HepG2 (cell line): ENCODE measurements around the gene TRMT112. TPM values are rescaled to one million over a fixed set of nuclear protein-coding genes. Genes with fewer than 3 reads are reported as not detected.

Source experiments
- BRCA1 ChIP-seq: sonication (generic); formaldehyde crosslinking; IDR thresholded peaks from 2 replicates; pipeline ENCODE4 v1.4.0; 2020; ENCODE audit warnings: missing genetic modification reagents
- CHCHD3 ChIP-seq: sonication (generic); formaldehyde crosslinking; IDR thresholded peaks from 2 replicates; pipeline ENCODE4 v1.8.0; 2022; ENCODE audit warnings: mild to moderate bottlenecking, missing genetic modification reagents, moderate library complexity
- FOXK1 ChIP-seq: sonication (generic); formaldehyde crosslinking; IDR thresholded peaks from 2 replicates; pipeline ENCODE4 v1.4.0; 2020; ENCODE audit warnings: low read depth, missing genetic modification reagents, borderline replicate concordance
- HNRNPK ChIP-seq: fragments of 200-400 bp; formaldehyde crosslinking; IDR thresholded peaks from 2 replicates; pipeline ENCODE4 v1.6.1; 2018; ENCODE audit warnings: low read length, low read depth, moderate library complexity, mild to moderate bottlenecking; ENCODE audit not compliant: poor library complexity, severe bottlenecking
- KDM5B ChIP-seq: sonication (generic); formaldehyde crosslinking; IDR thresholded peaks from 2 replicates; pipeline ENCODE4 v1.4.0; 2020; ENCODE audit warnings: missing genetic modification reagents, mild to moderate bottlenecking, borderline replicate concordance
- MBNL3 ChIP-seq: fragments of 250-450 bp; sonication (Bioruptor Pico); conservative IDR thresholded peaks from 2 replicates; pipeline ENCODE4 v1.8.0; 2022; ENCODE audit warnings: mild to moderate bottlenecking, inconsistent platforms
- PHF8 ChIP-seq: sonication (generic); formaldehyde crosslinking; IDR thresholded peaks from 2 replicates; pipeline ENCODE4 v1.5.0; 2020; ENCODE audit warnings: missing genetic modification reagents
- SIX1 ChIP-seq: sonication (generic); formaldehyde crosslinking; IDR thresholded peaks from 2 replicates; pipeline ENCODE4 v1.4.0; 2020; ENCODE audit warnings: missing genetic modification reagents, borderline replicate concordance
- SP140L ChIP-seq: sonication (generic); formaldehyde crosslinking; IDR thresholded peaks from 2 replicates; pipeline ENCODE4 v1.4.0; 2020; ENCODE audit warnings: missing genetic modification reagents, borderline replicate concordance
- STAG1 ChIP-seq: sonication (generic); formaldehyde crosslinking; IDR thresholded peaks from 2 replicates; pipeline ENCODE4 v1.4.0; 2020; ENCODE audit warnings: missing genetic modification reagents
- ZNF34 ChIP-seq: sonication (generic); formaldehyde crosslinking; IDR thresholded peaks from 2 replicates; pipeline ENCODE4 v1.4.0; 2020; ENCODE audit warnings: mild to moderate bottlenecking, missing genetic modification reagents, borderline replicate concordance
- ZNF644 ChIP-seq: IDR thresholded peaks from 2 replicates; pipeline ENCODE4 v1.6.1; 2016; ENCODE audit warnings: low read depth
- polyA plus RNA-seq, 8 experiments: library from polyadenylated mRNA; depleted of rRNA in 3 of 8; stranded (reverse) in 7 of 8; unstranded in 1 of 8; fragments of >200 nt; fragmentation: Illumina TruSeq in 4 of 8; extraction: Trizol in 4 of 8; gene quantifications; 2 replicates each; pipeline versions ENCODE4 v1.2.1 to v1.2.3, GENCODE V29; 2011 to 2016; ENCODE audit warnings: low read depth in 4 of 8, missing spikeins in 1 of 8, mixed read lengths in 1 of 8; ENCODE audit not compliant: insufficient read depth in 1 of 8
- total RNA-seq, 5 experiments: library from RNA; depleted of rRNA; stranded (reverse); fragments of >200 nt; fragmentation: Illumina TruSeq; extraction: Trizol; gene quantifications; 2 replicates each; pipeline ENCODE4 v1.2.3, GENCODE V29; 2016; ENCODE audit warnings: low read depth in 1 of 5
- TF ChIP-seq, protein P1 (sequence below): sonication (generic); formaldehyde crosslinking; IDR thresholded peaks from 2 replicates; pipeline ENCODE4 v1.4.0; 2020; ENCODE audit warnings: low read depth, missing genetic modification reagents
- TF ChIP-seq, protein P2 (sequence below): sonication (generic); formaldehyde crosslinking; IDR thresholded peaks from 2 replicates; pipeline ENCODE4 v1.4.0; 2020; ENCODE audit warnings: missing genetic modification reagents, mild to moderate bottlenecking, borderline replicate concordance
- TF ChIP-seq, protein P3 (sequence below): sonication (generic); formaldehyde crosslinking; IDR thresholded peaks from 2 replicates; pipeline ENCODE4 v1.4.0; 2020; ENCODE audit warnings: missing genetic modification reagents, borderline replicate concordance
- TF ChIP-seq, protein P4 (sequence below): sonication (generic); formaldehyde crosslinking; IDR thresholded peaks from 2 replicates; pipeline ENCODE4 v1.8.0; 2023; ENCODE audit warnings: mild to moderate bottlenecking, missing genetic modification reagents
- TF ChIP-seq, protein P5 (sequence below): sonication (generic); formaldehyde crosslinking; IDR thresholded peaks from 2 replicates; pipeline ENCODE4 v1.8.0; 2022; ENCODE audit warnings: missing genetic modification reagents, mild to moderate bottlenecking, inconsistent platforms, borderline replicate concordance

The TRMT112 gene
- total and polyA plus RNA-seq, 2 of the 13 experiments (the other 11 are each of a cell fraction or from before 2014, with no cell fraction given), result 186 to 409 TPM

DNA sequence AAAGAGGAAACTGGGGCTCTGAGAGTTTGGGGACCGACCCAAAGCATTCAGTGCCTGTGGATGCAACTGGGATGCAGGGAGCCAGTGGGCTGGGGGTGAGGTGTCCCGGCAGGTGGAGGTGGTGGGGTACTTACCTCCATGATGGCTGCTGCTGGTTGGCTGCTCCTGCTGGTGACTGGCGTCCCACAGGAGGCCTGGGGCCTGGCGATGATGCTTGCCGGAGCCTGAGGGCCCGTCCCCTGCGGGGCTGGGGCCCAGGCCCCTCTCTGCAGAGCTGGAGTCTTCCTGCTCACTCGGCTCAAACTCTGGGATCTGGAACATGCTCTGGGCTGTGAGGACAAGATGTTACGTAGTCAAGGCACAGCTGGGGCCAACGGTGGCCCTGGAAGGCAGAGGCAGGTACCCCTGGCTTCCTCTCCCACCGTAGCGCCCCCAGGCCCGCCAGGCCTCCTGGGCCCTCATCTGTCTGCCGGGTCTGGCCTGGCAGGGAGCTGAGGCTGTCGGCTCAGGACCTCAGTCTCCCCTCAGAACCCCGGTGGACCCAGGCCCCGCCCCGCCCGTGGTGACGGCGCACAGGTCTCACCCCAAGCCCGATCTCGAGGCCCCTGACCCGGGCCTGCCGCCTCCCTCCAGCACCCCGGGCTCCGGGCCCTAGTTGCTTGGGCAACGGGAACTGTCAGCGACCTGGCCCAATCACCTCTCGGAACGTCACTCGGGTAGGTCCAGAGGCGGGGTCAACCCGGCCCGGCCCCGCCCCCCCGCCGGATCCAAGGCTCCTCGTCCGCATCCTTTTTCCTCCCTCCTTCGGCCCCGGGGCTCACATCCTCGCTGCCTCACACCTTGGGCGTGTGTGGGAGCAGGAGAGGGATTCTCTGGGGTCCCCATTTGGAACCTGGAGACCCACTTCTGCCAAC is 33.1 kb downstream of the TRMT112 start, which contains the start of gene BAD (continued):
- TF ChIP-seq CHCHD3 (CRISPR knock-in tag), result 0 out of 2 replicates have a peak, but pooled peaks have one; percentile 32
- TF ChIP-seq PHF8 (CRISPR knock-in tag), result peak; percentile 55
- TF ChIP-seq, protein P1, sequence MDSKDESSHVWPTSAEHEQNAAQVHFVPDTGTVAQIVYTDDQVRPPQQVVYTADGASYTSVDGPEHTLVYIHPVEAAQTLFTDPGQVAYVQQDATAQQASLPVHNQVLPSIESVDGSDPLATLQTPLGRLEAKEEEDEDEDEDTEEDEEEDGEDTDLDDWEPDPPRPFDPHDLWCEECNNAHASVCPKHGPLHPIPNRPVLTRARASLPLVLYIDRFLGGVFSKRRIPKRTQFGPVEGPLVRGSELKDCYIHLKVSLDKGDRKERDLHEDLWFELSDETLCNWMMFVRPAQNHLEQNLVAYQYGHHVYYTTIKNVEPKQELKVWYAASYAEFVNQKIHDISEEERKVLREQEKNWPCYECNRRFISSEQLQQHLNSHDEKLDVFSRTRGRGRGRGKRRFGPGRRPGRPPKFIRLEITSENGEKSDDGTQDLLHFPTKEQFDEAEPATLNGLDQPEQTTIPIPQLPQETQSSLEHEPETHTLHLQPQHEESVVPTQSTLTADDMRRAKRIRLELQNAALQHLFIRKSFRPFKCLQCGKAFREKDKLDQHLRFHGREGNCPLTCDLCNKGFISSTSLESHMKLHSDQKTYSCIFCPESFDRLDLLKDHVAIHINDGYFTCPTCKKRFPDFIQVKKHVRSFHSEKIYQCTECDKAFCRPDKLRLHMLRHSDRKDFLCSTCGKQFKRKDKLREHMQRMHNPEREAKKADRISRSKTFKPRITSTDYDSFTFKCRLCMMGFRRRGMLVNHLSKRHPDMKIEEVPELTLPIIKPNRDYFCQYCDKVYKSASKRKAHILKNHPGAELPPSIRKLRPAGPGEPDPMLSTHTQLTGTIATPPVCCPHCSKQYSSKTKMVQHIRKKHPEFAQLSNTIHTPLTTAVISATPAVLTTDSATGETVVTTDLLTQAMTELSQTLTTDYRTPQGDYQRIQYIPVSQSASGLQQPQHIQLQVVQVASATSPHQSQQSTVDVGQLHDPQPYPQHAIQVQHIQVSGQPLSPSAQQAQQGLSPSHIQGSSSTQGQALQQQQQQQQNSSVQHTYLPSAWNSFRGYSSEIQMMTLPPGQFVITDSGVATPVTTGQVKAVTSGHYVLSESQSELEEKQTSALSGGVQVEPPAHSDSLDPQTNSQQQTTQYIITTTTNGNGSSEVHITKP (CRISPR knock-in tag), result no peak
- TF ChIP-seq, protein P2, sequence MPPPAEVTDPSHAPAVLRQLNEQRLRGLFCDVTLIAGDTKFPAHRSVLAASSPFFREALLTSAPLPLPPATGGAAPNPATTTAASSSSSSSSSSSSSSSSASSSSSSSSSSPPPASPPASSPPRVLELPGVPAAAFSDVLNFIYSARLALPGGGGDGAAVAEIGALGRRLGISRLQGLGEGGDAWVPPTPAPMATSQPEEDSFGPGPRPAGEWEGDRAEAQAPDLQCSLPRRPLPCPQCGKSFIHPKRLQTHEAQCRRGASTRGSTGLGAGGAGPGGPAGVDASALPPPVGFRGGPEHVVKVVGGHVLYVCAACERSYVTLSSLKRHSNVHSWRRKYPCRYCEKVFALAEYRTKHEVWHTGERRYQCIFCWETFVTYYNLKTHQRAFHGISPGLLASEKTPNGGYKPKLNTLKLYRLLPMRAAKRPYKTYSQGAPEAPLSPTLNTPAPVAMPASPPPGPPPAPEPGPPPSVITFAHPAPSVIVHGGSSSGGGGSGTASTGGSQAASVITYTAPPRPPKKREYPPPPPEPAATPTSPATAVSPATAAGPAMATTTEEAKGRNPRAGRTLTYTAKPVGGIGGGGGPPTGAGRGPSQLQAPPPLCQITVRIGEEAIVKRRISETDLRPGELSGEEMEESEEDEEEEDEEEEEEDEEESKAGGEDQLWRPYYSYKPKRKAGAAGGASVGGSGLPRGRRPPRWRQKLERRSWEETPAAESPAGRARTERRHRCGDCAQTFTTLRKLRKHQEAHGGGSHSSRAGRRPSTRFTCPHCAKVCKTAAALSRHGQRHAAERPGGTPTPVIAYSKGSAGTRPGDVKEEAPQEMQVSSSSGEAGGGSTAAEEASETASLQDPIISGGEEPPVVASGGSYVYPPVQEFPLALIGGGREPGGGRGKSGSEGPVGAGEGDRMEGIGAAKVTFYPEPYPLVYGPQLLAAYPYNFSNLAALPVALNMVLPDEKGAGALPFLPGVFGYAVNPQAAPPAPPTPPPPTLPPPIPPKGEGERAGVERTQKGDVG, result 0 out of 2 replicates have a peak, but pooled peaks have one; percentile 43
- TF ChIP-seq, protein P3, sequence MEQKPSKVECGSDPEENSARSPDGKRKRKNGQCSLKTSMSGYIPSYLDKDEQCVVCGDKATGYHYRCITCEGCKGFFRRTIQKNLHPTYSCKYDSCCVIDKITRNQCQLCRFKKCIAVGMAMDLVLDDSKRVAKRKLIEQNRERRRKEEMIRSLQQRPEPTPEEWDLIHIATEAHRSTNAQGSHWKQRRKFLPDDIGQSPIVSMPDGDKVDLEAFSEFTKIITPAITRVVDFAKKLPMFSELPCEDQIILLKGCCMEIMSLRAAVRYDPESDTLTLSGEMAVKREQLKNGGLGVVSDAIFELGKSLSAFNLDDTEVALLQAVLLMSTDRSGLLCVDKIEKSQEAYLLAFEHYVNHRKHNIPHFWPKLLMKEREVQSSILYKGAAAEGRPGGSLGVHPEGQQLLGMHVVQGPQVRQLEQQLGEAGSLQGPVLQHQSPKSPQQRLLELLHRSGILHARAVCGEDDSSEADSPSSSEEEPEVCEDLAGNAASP, result no peak
- no peak for TF ChIP-seq HNRNPK
- TF ChIP-seq, protein P4, sequence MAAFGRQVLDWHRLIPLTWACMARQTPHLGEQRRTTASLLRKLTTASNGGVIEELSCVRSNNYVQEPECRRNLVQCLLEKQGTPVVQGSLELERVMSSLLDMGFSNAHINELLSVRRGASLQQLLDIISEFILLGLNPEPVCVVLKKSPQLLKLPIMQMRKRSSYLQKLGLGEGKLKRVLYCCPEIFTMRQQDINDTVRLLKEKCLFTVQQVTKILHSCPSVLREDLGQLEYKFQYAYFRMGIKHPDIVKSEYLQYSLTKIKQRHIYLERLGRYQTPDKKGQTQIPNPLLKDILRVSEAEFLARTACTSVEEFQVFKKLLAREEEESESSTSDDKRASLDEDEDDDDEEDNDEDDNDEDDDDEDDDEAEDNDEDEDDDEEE (CRISPR knock-in tag), result no peak
- no peak for TF ChIP-seq SIX1 (CRISPR knock-in tag)
- no peak for TF ChIP-seq ZNF34
- TF ChIP-seq ZNF644, result no peak
- TF ChIP-seq BRCA1 (CRISPR knock-in tag), result no peak
- TF ChIP-seq SP140L (CRISPR knock-in tag), result no peak
- no peak for TF ChIP-seq FOXK1 (CRISPR knock-in tag)
- TF ChIP-seq KDM5B (CRISPR knock-in tag), result no peak; the same call in 1 of the 2 replicates
- TF ChIP-seq STAG1 (CRISPR knock-in tag), result no peak
- TF ChIP-seq MBNL3 (CRISPR knock-in tag), result no peak
- TF ChIP-seq, protein P5, sequence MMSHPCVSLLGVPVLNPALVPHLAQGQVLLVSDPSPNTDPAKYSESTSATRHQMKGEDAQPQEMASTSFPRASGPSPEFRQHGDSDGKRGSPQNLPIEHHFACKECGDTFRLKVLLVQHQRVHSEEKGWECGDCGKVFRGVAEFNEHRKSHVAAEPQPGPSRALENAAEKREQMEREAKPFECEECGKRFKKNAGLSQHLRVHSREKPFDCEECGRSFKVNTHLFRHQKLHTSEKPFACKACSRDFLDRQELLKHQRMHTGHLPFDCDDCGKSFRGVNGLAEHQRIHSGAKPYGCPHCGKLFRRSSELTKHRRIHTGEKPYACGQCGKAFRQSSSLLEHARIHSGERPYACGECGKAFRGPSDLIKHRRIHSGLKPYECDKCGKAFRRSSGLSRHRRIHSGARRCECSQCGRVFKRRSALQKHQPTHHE (CRISPR knock-in tag), result 0 out of 2 replicates have a peak, but pooled peaks have one; percentile 13
